HG02870 (cell line): Measurements from ENCODE around the gene DEFB129.
"Not testable (repeated sequence)": the region's sequence is repeated elsewhere in the genome, so short reads cannot be mapped to it uniquely, and the experiment has no call there.

Experiments used
- ATAC-seq: cut with Tn5 transposase; IDR thresholded peaks from one replicate; pipeline ENCODE4 v1.9.1; 2021; ENCODE audit warnings: mild to moderate bottlenecking, moderate library complexity; ENCODE audit not compliant: unreplicated experiment

Gene DEFB129

GRCh38 chr20:251354-251753, 24.3 kb downstream of the DEFB129 start:
- ATAC-seq: no peak

GRCh38 chr20:252801-253200, 25.7 kb downstream of the DEFB129 start:
- no peak for ATAC-seq

DNA sequence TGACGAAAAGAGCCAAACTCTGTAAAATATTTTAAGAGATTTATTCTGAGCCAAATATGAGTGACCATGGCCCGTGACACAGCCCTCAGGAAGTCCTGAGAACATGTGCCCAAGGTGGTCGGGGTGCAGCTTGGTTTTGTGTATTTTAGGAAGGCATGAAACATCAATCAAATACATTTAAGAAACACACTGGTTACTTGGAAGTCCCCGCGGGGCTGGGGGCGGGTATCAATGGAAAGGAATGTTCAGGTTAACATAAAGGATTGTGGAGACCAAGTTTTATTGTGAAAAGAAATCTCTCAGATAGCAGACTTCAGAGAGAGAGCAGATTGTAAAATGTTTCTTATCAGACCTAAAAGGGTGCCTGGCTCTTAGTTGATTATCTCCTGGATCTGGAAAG, 26.4 kb downstream of the DEFB129 start:
- ATAC-seq: not testable (repeated sequence)

DNA sequence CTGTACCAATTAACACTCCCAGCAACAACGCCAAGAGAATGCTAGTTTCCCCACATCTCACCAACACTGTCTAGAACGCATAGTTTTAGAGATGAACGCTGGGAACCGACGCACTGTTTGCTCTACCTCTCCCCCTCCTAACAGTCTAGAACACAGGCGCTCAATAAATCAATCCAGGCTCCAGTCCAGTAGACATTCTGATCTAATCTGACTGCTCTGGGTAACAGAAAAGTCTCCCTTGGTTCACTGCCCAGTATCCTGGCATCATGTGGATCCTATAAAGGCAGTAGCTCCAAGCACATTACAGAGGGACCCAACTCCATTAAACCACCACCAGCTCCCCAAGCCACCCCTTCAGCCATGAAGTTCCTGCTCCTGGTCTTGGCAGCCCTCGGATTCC, 30.4 kb downstream of the DEFB129 start, which contains the start of gene DEFB132:
DEFB132 (plus strand) TSS at position 306 of the 400 bp plus-strand sequence; CDS start at position 361, 55 bp downstream.
- ATAC-seq: no peak

- ATAC-seq: no peak
Measured at GRCh38 chr20:258269-258858, 31.3 kb downstream of the DEFB129 start.

- no peak for ATAC-seq
Measured at GRCh38 chr20:258963-259362, 31.9 kb downstream of the DEFB129 start.

- ATAC-seq: no peak
Measured at GRCh38 chr20:259981-260380, 32.9 kb downstream of the DEFB129 start.

DNA sequence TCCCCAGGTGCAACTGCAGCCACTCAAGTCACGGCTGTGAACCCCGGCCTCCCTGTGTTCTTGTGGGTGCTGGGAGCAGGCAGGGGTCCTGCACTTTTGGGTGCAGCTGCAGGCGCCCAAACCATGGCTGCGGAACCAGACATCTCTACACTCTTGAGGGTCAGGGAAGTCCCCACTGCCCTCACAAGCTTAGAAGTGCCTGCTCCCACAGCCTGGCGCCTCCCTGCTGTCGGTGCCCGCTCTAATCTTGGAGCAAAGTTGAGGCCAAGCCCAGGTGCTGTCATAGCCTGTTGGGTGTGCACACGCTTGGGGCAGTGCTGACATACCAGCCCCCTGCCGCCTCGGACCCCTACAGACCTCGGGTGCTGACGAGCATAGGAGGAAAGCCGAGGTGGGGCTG, 36.6 kb downstream of the DEFB129 start:
- ATAC-seq: no peak

GRCh38 chr20:266596-267562, 39.8 kb downstream of the DEFB129 start:
- peak; percentile 75 for ATAC-seq

DNA sequence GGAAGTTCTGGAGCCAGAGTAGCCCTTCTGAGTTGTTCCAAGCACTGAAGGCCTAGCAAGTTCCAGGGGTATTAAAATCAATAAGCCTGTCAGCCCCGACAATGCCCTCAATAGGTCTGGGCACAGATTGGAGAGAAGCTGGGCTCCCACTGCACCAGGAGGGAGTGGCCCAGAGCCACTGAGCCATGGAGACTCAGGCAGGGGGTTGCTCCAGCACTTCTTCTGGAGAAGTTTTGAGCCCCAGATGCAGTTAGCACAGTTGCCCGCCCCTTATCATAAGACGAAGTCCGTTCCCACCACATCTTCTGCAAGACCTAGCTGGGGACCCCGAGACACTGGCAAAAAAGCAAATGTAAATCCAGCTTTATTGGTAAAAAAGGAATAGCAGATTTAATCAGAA, 43.5 kb downstream of the DEFB129 start:
- no peak for ATAC-seq

- no peak for ATAC-seq
Measured at GRCh38 chr20:271069-271468, 44.0 kb downstream of the DEFB129 start.

GRCh38 chr20:271528-271927, 44.5 kb downstream of the DEFB129 start:
- no peak for ATAC-seq

- no peak for ATAC-seq
Measured at GRCh38 chr20:272718-273117, 45.7 kb downstream of the DEFB129 start.

- no peak for ATAC-seq
Measured at GRCh38 chr20:273884-274283, 46.8 kb downstream of the DEFB129 start.

GRCh38 chr20:275791-276190, 48.7 kb downstream of the DEFB129 start:
- no peak for ATAC-seq

GRCh38 chr20:276620-277495, 49.8 kb downstream of the DEFB129 start:
- no peak for ATAC-seq

DNA sequence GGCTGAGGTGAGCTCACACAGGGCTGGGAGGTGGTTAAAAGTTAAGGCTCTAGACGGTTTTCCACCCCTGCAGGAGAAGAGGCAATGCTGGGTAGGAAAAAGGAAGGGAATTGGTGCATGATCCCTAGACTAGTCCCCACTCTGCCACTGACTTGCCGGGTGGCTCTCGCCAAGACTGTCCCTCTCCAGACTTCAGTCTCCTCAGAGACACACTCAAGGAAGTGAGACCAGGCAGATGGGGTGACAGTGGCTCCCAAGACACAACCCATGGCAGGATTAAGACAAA, 50.4 kb downstream of the DEFB129 start:
- ATAC-seq: no peak

GRCh38 chr20:278181-278580, 51.1 kb downstream of the DEFB129 start:
- ATAC-seq: no peak

DNA sequence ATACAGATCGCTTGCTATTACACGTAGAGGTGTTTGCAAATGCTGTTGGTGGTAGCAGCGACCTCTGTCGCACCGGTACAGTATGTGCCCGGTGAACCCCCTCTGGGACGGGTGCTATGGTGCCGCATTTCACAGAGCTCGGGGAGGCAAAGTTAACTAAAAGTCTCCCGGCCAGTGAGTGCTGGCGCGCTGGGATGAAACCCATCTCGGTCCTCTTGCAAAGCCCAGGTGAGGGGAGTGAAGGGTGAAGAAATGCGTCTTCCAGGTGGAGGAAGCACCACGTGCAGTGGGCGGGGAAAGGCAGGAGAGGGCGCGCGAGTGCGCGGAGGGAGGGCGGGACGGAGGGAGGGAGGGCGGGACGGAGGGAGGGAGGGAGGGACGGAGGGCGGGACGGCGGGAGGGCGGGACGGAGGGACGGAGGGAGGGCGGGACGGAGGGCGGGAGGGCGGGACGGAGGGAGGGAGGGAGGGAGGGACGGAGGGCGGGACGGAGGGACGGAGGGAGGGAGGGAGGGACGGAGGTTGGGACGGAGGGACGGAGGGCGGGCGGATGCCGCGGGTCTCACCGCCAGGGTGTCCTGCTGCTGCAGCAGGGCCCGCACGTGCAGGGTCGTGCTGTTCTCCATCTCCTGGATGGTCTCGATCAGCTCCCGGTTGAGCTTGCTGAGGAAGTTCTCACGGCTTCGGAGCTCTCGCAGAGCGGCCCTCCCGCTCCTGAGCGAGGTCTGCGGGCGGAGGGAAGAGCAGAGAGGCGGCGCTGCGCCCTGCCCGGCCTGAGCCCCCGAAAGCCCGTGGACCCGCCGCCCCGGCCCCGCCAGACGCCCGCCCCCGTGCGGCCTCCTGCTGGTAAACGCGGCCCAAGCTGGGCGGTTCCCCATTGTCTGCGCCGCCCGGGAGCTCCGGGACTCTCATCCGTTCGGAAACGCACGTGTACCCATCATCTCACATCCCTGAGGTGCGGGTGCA, 51.8 kb downstream of the DEFB129 start:
- no peak for ATAC-seq
